GM10266 (cell line): ENCODE results near the gene PCNX2.

Experiments
- DNase-seq: peaks from one replicate; pipeline ENCODE4 v3.0.0; 2012; ENCODE audit errors: extremely low spot score
- CTCF ChIP-seq: IDR thresholded peaks from 2 replicates; pipeline ENCODE4 v1.5.1; 2012; ENCODE audit warnings: mild to moderate bottlenecking, low read depth; ENCODE audit not compliant: control insufficient read depth, insufficient read depth; ENCODE audit errors: missing control alignments

Gene PCNX2

DNA sequence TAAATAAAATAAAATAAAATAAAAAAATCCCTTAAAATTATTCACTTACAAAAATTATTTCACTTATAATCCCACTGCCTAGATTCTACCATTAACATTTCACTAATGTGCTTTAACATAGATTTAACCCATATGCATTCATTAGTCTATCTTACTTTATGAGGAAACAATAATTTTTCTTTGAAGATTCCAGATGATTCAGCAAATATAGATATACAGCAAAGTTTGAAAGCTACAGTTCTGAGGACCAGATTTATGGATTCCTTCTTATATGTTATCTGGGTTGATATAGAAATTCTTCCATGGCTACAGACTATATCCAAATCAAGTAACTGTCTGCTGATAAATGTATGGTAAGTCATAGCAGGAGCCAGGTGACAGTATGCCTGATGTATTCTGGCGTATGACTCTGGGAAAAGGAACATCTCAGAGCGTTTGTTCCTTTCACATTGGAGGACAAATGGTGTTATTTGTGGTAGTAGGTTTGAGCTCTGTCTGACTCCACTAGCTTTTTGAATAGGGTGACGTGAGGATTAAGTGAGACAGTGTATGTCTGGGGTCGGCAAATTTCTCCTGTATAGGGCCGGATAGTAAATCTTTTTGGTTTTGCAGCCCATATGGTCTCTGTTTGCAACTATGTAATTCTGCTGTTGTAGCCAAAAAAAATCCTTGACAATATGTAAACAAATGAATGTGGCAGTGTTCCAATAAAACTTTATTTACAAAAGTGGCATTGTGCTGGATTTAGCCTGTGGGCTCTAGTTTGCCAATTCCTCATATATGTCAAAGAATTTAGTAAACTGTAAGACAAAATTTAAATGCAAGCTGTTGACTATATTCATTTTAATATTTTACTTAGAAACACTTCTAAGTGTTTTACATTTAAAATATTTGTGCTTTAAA lies 41.3 kb upstream of the PCNX2 start:
- no peak for TF ChIP-seq CTCF
- no peak for DNase-seq

GRCh38 chr1:233334092-233334491 lies 38.6 kb upstream of the PCNX2 start:
- DNase-seq, result no peak
- TF ChIP-seq CTCF, result no peak

GRCh38 chr1:233333086-233333485 lies 37.6 kb upstream of the PCNX2 start:
- TF ChIP-seq CTCF, result no peak
- no peak for DNase-seq

- no peak for DNase-seq
- no peak for TF ChIP-seq CTCF
Observed at GRCh38 chr1:233331676-233332519, 36.4 kb upstream of the PCNX2 start.

DNA sequence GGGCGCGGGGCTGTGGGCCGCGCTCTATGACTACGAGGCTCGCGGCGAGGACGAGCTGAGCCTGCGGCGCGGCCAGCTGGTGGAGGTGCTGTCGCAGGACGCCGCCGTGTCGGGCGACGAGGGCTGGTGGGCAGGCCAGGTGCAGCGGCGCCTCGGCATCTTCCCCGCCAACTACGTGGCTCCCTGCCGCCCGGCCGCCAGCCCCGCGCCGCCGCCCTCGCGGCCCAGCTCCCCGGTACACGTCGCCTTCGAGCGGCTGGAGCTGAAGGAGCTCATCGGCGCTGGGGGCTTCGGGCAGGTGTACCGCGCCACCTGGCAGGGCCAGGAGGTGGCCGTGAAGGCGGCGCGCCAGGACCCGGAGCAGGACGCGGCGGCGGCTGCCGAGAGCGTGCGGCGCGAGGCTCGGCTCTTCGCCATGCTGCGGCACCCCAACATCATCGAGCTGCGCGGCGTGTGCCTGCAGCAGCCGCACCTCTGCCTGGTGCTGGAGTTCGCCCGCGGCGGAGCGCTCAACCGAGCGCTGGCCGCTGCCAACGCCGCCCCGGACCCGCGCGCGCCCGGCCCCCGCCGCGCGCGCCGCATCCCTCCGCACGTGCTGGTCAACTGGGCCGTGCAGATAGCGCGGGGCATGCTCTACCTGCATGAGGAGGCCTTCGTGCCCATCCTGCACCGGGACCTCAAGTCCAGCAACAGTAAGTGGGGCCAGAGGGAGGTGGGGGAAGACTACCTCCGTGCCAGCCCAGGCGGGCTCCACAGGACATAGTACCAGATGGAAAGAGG lies 32.8 kb upstream of the PCNX2 start:
- no peak for TF ChIP-seq CTCF
- DNase-seq, result peak; percentile 38

- TF ChIP-seq CTCF, result no peak
- DNase-seq, result peak; percentile 27
Observed at GRCh38 chr1:233327651-233328141, 32.2 kb upstream of the PCNX2 start, which contains the start of gene MAP3K21. Gene MAP3K21, plus strand, starts transcription at chr1:233327724. Its CDS starts 305 bp downstream, at chr1:233328029.
